HG03460 (cell line): ENCODE results near the gene TFB1M.
"Not testable (repeated sequence)": the region's sequence is repeated elsewhere in the genome, so short reads cannot be mapped to it uniquely, and the experiment has no call there.

Source experiments
- ATAC-seq: cut with Tn5 transposase; IDR thresholded peaks from one replicate; pipeline ENCODE4 v1.9.1; 2021; ENCODE audit not compliant: unreplicated experiment

TFB1M gene

GRCh38 chr6:155330133-155330734 lies 15.9 kb upstream of the TFB1M start:
- no peak for ATAC-seq

- no peak for ATAC-seq
These were observed 15.3 kb upstream of the TFB1M start for GRCh38 chr6:155329460-155330132.

- no peak for ATAC-seq
These were observed 14.5 kb upstream of the TFB1M start for GRCh38 chr6:155328539-155329459.

GRCh38 chr6:155328074-155328538 lies 13.8 kb upstream of the TFB1M start:
- no peak for ATAC-seq

- ATAC-seq: peak; percentile 63
These were observed 13.2 kb upstream of the TFB1M start for GRCh38 chr6:155327326-155328073.

GRCh38 chr6:155325700-155326516 lies 11.6 kb upstream of the TFB1M start:
- ATAC-seq: no peak

- ATAC-seq: no peak
These were observed 10.7 kb upstream of the TFB1M start for GRCh38 chr6:155324993-155325392.

- ATAC-seq: no peak
These were observed 9.9 kb upstream of the TFB1M start for GRCh38 chr6:155324172-155324571.

- no peak for ATAC-seq
These were observed 5.6 kb upstream of the TFB1M start for GRCh38 chr6:155319902-155320301.

- no peak for ATAC-seq
These were observed 2.9 kb upstream of the TFB1M start for GRCh38 chr6:155317186-155317585.

GRCh38 chr6:155316419-155316818 lies 2.1 kb upstream of the TFB1M start:
- no peak for ATAC-seq

- no peak for ATAC-seq
These were observed 1.2 kb upstream of the TFB1M start for GRCh38 chr6:155315516-155315871.

- ATAC-seq: peak; percentile 55
These were observed 660 bp upstream of the TFB1M start for GRCh38 chr6:155314773-155315515.

GRCh38 chr6:155313602-155314091 lies 637 bp downstream of the TFB1M start:
- ATAC-seq: peak; percentile 9

GRCh38 chr6:155312950-155313349 lies 1.3 kb downstream of the TFB1M start:
- not testable (repeated sequence) for ATAC-seq

- ATAC-seq: no peak
These were observed 2.7 kb downstream of the TFB1M start for GRCh38 chr6:155311583-155311982.

- no peak for ATAC-seq
These were observed 3.2 kb downstream of the TFB1M start for GRCh38 chr6:155311086-155311485.

GRCh38 chr6:155310596-155310995 lies 3.7 kb downstream of the TFB1M start:
- ATAC-seq: no peak

- ATAC-seq: no peak
These were observed 5.1 kb downstream of the TFB1M start for GRCh38 chr6:155309150-155309549.
